ENCODE results near the gene ARHGAP42.

GRCh38 chr11:100790073-100790472, 103.0 kb downstream of the ARHGAP42 start:
- TF ChIP-seq POLR2AphosphoS5 (IDR thresholded peaks at IDR 0.05; ENCODE audit: low read depth, low read length): no peak
- no peak for TF ChIP-seq POLR2A (IDR thresholded peaks at IDR 0.05; ENCODE audit: low read depth, low read length)
- no peak for TF ChIP-seq TAF1 (IDR thresholded peaks at IDR 0.05; ENCODE audit: borderline replicate concordance, low read depth, low read length)

All from GM12892 (cell line).